ENCODE measurements around the gene PPFIBP2.

PPFIBP2 gene

GRCh38 chr11:7694235-7694634, 180.4 kb downstream of the PPFIBP2 start:
- no peak for TF ChIP-seq CTCF (IDR thresholded peaks at IDR 0.05; ENCODE audit: borderline replicate concordance, control extremely low read depth, extremely low read depth, insufficient read depth, missing control alignments)
- in situ Hi-C loops (cut with MboI; ENCODE audit: low sequenced_read_pairs, unreplicated experiment): loop anchor here (25.0 kb wide), 1 partner anchor 582 kb away; no protein-coding TSS in a partner anchor
- no peak for DNase-seq (ENCODE audit: low spot score)

GRCh38 chr11:7696424-7696823, 182.6 kb downstream of the PPFIBP2 start:
- TF ChIP-seq CTCF (IDR thresholded peaks at IDR 0.05; ENCODE audit: borderline replicate concordance, control extremely low read depth, extremely low read depth, insufficient read depth, missing control alignments): no peak
- in situ Hi-C loops (cut with MboI; ENCODE audit: low sequenced_read_pairs, unreplicated experiment): loop anchor here (25.0 kb wide), 1 partner anchor 584 kb away; no protein-coding TSS in a partner anchor
- DNase-seq (ENCODE audit: low spot score): no peak
